ENCODE data around the gene ACBD7. TPM values are rescaled to one million over a fixed set of nuclear protein-coding genes. Genes with fewer than 3 reads are reported as not detected.

ACBD7 gene
- total RNA-seq, 1 donor from 2014 or later, result 0.26 TPM

DNA sequence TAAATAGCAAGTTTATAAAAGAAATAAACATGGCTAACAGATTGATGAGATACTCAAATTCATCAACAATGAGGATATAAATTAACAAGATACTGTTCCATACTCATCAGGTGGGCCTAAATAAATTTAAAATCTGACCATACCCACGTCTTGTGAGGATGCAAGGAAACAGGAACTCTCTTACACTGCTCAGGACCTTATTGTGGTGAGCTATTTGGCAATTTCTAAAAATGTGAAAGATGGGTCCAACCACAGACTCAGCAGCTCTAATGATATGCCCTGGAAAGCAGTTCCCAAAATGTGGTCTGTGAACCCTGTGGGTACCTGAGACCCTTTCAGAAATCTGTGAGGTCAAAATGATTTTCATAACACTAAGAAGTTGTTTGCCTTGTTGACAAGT, 30.0 kb upstream of the ACBD7 start:
- Histone ChIP-seq H3K4me3 (ENCODE audit: low read depth, low read length) (no peak overlapping the region), H3K27me3 (ENCODE audit: control insufficient read depth, insufficient read depth, low read length) (no peaks in the 10 kb centered on the region), H3K36me3 (ENCODE audit: control insufficient read depth, insufficient read depth, low read length) (no peaks in the 10 kb centered on the region)
- TF ChIP-seq, protein P1, sequence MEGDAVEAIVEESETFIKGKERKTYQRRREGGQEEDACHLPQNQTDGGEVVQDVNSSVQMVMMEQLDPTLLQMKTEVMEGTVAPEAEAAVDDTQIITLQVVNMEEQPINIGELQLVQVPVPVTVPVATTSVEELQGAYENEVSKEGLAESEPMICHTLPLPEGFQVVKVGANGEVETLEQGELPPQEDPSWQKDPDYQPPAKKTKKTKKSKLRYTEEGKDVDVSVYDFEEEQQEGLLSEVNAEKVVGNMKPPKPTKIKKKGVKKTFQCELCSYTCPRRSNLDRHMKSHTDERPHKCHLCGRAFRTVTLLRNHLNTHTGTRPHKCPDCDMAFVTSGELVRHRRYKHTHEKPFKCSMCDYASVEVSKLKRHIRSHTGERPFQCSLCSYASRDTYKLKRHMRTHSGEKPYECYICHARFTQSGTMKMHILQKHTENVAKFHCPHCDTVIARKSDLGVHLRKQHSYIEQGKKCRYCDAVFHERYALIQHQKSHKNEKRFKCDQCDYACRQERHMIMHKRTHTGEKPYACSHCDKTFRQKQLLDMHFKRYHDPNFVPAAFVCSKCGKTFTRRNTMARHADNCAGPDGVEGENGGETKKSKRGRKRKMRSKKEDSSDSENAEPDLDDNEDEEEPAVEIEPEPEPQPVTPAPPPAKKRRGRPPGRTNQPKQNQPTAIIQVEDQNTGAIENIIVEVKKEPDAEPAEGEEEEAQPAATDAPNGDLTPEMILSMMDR (IDR thresholded peaks at IDR 0.05; ENCODE audit: insufficient read depth, low read length, severe bottlenecking), result no peak
- DNase-seq (ENCODE audit: low read depth) (no peak), FAIRE-seq (no peak)

GRCh38 chr10:15116225-15116624, 27.6 kb upstream of the ACBD7 start:
- no peak overlapping the region for H3K4me3 ChIP-seq (ENCODE audit: low read depth, low read length)
- FAIRE-seq (no peak), DNase-seq (ENCODE audit: low read depth) (no peak)
- H3K27me3 ChIP-seq (ENCODE audit: control insufficient read depth, insufficient read depth, low read length), result no peaks in the 10 kb centered on the region
- no peaks in the 10 kb centered on the region for H3K36me3 ChIP-seq (ENCODE audit: control insufficient read depth, insufficient read depth, low read length)
- TF ChIP-seq, protein P1 (IDR thresholded peaks at IDR 0.05; ENCODE audit: insufficient read depth, low read length, severe bottlenecking), result no peak

GRCh38 chr10:15113766-15114165, 25.2 kb upstream of the ACBD7 start:
- TF ChIP-seq, protein P1 (IDR thresholded peaks at IDR 0.05; ENCODE audit: insufficient read depth, low read length, severe bottlenecking), result no peak
- DNase-seq (ENCODE audit: low read depth), result no peak

DNA sequence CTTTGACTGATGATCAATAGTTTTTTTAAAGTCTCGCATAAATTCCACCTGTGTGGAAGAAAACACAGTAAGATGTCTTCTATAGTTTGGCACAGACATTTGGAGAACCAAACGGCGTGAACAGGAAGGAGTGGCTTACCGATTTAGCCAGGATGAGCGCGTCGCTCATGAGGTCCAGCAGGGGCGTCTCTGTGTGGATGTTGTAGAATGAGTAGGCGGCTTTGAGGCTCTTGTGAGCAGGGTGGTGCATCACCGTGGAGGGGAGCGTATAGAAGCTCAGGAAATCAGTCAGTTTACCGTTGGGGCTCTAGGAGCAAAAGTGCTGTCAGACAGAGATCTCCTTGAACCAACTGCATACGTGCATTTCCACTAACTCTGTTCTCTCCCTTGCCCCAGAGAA, 24.1 kb upstream of the ACBD7 start:
- DNase-seq (ENCODE audit: low read depth) (no peak), FAIRE-seq (no peak)
- H3K4me3 ChIP-seq (ENCODE audit: low read depth, low read length), result no peak overlapping the region
- TF ChIP-seq, protein P1 (IDR thresholded peaks at IDR 0.05; ENCODE audit: insufficient read depth, low read length, severe bottlenecking), result no peak
- H3K36me3 ChIP-seq (ENCODE audit: control insufficient read depth, insufficient read depth, low read length), result no peaks in the 10 kb centered on the region
- H3K27me3 ChIP-seq (ENCODE audit: control insufficient read depth, insufficient read depth, low read length), result no peaks in the 10 kb centered on the region

More at GRCh38 chr10:15113766-15114165, 25.2 kb upstream of the ACBD7 start:
- no peaks in the 10 kb centered on the region for H3K27me3 ChIP-seq (ENCODE audit: control insufficient read depth, insufficient read depth, low read length)
- FAIRE-seq, result no peak
- no peaks in the 10 kb centered on the region for H3K36me3 ChIP-seq (ENCODE audit: control insufficient read depth, insufficient read depth, low read length)
- no peak overlapping the region for H3K4me3 ChIP-seq (ENCODE audit: low read depth, low read length)

DNA sequence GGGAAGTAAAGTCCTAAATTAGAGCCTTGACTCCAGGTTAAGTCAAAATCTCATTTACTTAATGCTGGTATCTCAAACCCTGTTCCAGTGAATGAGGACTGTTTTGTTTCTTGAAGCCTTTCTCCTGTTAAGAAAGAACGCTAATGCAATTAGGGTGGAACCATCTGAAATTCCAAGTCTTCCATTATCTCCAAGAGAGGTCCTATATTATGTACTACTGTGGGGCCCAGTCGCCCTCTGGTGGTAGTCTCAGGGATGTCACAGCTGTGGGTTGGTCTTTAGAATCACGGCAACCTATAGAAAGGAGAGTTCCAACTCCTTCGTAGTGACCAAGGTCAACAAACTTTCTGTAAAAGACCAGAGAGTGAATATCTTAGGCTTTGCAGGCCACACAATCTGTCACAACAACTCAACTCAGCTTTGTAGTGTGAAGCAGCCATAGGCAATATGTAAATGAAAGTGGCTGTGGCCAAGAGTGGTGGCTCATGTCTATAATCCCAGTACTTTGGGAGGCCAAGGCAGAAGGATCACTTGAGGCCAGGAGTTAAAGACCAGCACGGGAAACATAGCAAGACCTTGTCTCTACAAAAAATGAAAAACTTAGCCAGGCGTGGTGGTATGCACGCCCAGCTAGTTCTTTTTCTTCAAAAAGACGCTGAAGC, 17.9 kb upstream of the ACBD7 start:
- H3K4me3 ChIP-seq (ENCODE audit: low read depth, low read length), result no peak overlapping the region

More for the DNA sequence above, 17.9 kb upstream of the ACBD7 start:
- DNase-seq (ENCODE audit: low read depth) (peak; percentile 68), FAIRE-seq (no peak)
- H3K36me3 ChIP-seq (ENCODE audit: control insufficient read depth, insufficient read depth, low read length), result peaks cover 5% of the 10 kb centered on the region
- TF ChIP-seq, protein P1 (IDR thresholded peaks at IDR 0.05; ENCODE audit: insufficient read depth, low read length, severe bottlenecking), result peak; percentile 83
- no peaks in the 10 kb centered on the region for H3K27me3 ChIP-seq (ENCODE audit: control insufficient read depth, insufficient read depth, low read length)

Data from bronchial epithelial cell (primary cell).